Loucy (cell line): ENCODE measurements around the gene ARMC3.

Source experiments
- H2AFZ ChIP-seq: fragments of 200-600 bp; sonication (generic); 2 replicates; pipeline ENCODE4 v1.6.0; 2016; ENCODE audit warnings: antibody characterized with exemption, mild to moderate bottlenecking, low read length, moderate library complexity
- H3F3A ChIP-seq: fragments of 200-600 bp; 2 replicates; pipeline ENCODE4 v1.6.0; 2016; ENCODE audit warnings: antibody characterized with exemption, low read depth, mild to moderate bottlenecking
- H3K27me3 ChIP-seq: fragments of 200-600 bp; sonication (generic); 2 replicates; pipeline ENCODE4 v1.6.1; 2014; ENCODE audit warnings: low read length, mild to moderate bottlenecking; ENCODE audit not compliant: insufficient read depth, poor library complexity, severe bottlenecking
- H3K36me3 ChIP-seq: fragments of 200-600 bp; sonication (generic); 2 replicates; pipeline ENCODE4 v1.6.1; 2016; ENCODE audit warnings: low read length; ENCODE audit not compliant: insufficient read depth
- H3K4me1 ChIP-seq: fragments of 200-600 bp; sonication (generic); 2 replicates; pipeline ENCODE4 v1.5.1; 2014; ENCODE audit warnings: low read length, mild to moderate bottlenecking; ENCODE audit not compliant: insufficient read depth, poor library complexity, severe bottlenecking
- H3K4me2 ChIP-seq: fragments of 200-600 bp; sonication (generic); 2 replicates; pipeline ENCODE4 v1.6.0; 2014; ENCODE audit warnings: antibody characterized with exemption, low read length, low read depth, mild to moderate bottlenecking; ENCODE audit not compliant: poor library complexity, severe bottlenecking
- H3K4me3 ChIP-seq: fragments of 200-600 bp; sonication (generic); 2 replicates; pipeline ENCODE4 v1.5.1; 2014; ENCODE audit warnings: low read length, mild to moderate bottlenecking, mixed read lengths; ENCODE audit not compliant: poor library complexity, severe bottlenecking
- H3K79me2 ChIP-seq: fragments of 200-600 bp; sonication (generic); 2 replicates; pipeline ENCODE4 v1.6.1; 2014; ENCODE audit warnings: low read length; ENCODE audit not compliant: insufficient read depth
- H3K9ac ChIP-seq: fragments of 200-600 bp; sonication (generic); 2 replicates; pipeline ENCODE4 v1.6.0; 2014; ENCODE audit warnings: mild to moderate bottlenecking, low read depth, low read length, moderate library complexity; ENCODE audit not compliant: poor library complexity, severe bottlenecking
- H3K9me2 ChIP-seq: fragments of 200-600 bp; sonication (generic); replicated peaks from 2 replicates; pipeline ENCODE4 v1.6.1; 2016; ENCODE audit warnings: low read depth, low read length, mixed read lengths
- H3K9me3 ChIP-seq: fragments of 200-600 bp; sonication (generic); 2 replicates; pipeline ENCODE4 v1.6.1; 2014; ENCODE audit warnings: mild to moderate bottlenecking, antibody characterized with exemption, low read length, low read depth; ENCODE audit not compliant: insufficient read depth
- H4K20me1 ChIP-seq: fragments of 200-600 bp; sonication (generic); 2 replicates; pipeline ENCODE4 v1.6.0; 2014; ENCODE audit warnings: antibody characterized with exemption, low read length, mild to moderate bottlenecking; ENCODE audit not compliant: insufficient read depth, poor library complexity, severe bottlenecking
- CTCF ChIP-seq: fragments of 200-600 bp; sonication (generic); conservative IDR thresholded peaks from 2 replicates; pipeline ENCODE4 v1.5.1; 2014; ENCODE audit warnings: mild to moderate bottlenecking, antibody characterized with exemption, low read length
- EZH2phosphoT487 ChIP-seq: fragments of 200-600 bp; IDR thresholded peaks from 2 replicates; pipeline ENCODE4 v1.6.1; 2018; ENCODE audit warnings: antibody characterized with exemption, mild to moderate bottlenecking, moderate library complexity, borderline replicate concordance

ARMC3 gene

DNA sequence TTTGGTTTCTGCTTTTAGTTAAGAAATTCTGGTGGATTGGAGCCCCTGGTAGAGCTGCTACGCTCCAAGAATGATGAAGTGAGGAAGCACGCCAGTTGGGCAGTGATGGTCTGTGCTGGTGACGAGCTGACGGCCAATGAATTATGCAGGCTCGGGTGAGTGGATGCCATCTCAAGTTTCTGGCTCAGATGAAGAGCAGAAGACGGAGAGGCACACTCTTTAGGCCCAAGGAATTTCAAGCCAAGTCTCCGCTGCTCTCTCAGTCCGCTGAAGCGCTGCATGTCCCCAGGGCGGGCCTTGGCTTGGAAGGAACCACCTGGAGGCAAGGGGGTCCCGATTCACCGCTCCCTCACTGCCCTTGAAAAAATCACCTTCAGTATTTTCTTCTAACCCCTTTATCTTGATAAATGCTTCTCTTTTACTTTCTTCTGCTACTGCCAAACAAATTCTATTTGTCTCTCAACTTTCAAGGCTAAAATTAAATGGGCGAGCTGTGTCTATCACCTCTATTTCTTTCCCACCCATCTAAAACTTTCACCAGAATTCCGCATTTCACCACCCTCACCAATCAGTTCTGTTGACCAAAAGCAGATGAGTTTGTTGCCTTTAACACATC, 74.2 kb downstream of the ARMC3 start:
- Histone ChIP-seq H3K4me2 (no peak overlapping the region), H3F3A (no peaks in the 10 kb centered on the region), H3K9me3 (no peaks in the 10 kb centered on the region), H3K9me2 (no peaks in the 10 kb centered on the region), H3K4me1 (no peaks in the 10 kb centered on the region), H3K36me3 (no peaks in the 10 kb centered on the region), H3K79me2 (no peaks in the 10 kb centered on the region), H2AFZ (no peak overlapping the region), H4K20me1 (no peaks in the 10 kb centered on the region), H3K4me3 (no peak overlapping the region), H3K27me3 (no peaks in the 10 kb centered on the region), H3K9ac (no peak overlapping the region)
- TF ChIP-seq CTCF (no peak), EZH2phosphoT487 (no peak)

DNA sequence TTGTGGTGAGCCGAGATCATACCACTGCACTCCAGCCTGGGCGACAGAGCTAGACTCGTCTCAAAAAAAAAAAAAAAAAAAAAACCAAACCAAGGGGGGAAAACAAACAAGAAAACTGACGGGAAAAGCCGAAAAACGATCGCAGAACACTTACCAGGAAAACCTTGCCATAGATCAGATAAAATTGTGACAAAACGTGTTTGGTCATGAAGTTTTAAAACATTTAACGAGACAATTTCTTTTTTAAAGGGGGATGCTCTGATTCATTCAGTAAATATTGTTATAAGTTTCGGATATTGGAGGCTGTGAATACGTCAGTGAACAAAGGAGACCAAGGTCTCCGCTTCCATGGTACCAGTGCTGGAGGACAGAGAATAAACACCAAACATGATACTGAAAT, 77.3 kb downstream of the ARMC3 start:
- Histone ChIP-seq H3K27me3 (no peaks in the 10 kb centered on the region), H3K4me3 (no peak overlapping the region), H3F3A (no peaks in the 10 kb centered on the region), H3K9me3 (no peaks in the 10 kb centered on the region), H3K79me2 (no peaks in the 10 kb centered on the region), H3K4me2 (no peak overlapping the region), H4K20me1 (no peaks in the 10 kb centered on the region), H3K4me1 (no peaks in the 10 kb centered on the region), H3K36me3 (no peaks in the 10 kb centered on the region), H3K9ac (no peak overlapping the region), H2AFZ (no peak overlapping the region), H3K9me2 (no peaks in the 10 kb centered on the region)
- TF ChIP-seq EZH2phosphoT487, result no peak
- no peak for TF ChIP-seq CTCF

- H3K9me3 ChIP-seq, result no peaks in the 10 kb centered on the region
- no peaks in the 10 kb centered on the region for H3K4me1 ChIP-seq
- no peaks in the 10 kb centered on the region for H3K27me3 ChIP-seq
- no peaks in the 10 kb centered on the region for H4K20me1 ChIP-seq
- no peak overlapping the region for H3K9ac ChIP-seq
- no peak overlapping the region for H2AFZ ChIP-seq
- no peak overlapping the region for H3K4me2 ChIP-seq
- no peak overlapping the region for H3K4me3 ChIP-seq
- TF ChIP-seq EZH2phosphoT487 (no peak), CTCF (no peak)
- H3K9me2 ChIP-seq, result no peaks in the 10 kb centered on the region
- no peaks in the 10 kb centered on the region for H3F3A ChIP-seq
- H3K36me3 ChIP-seq, result no peaks in the 10 kb centered on the region
- no peaks in the 10 kb centered on the region for H3K79me2 ChIP-seq
These were observed 85.9 kb downstream of the ARMC3 start for GRCh38 chr10:23013581-23014335.
